H1 (cell line): Measurements from ENCODE around the gene FCGR2B. TPM values are rescaled to one million over a fixed set of nuclear protein-coding genes. Genes with fewer than 3 reads are reported as not detected.

ENCODE experiments used
- CBX8 ChIP-seq: fragments of 300-800, 300-1000 bp; sonication (generic); IDR thresholded peaks from 2 replicates; pipeline ENCODE4 v1.7.1; 2016; ENCODE audit warnings: low read depth, low read length, borderline replicate concordance
- RAD21 ChIP-seq, 2 experiments: IDR thresholded peaks in 1 of 2; conservative IDR thresholded peaks in 1 of 2; 2 replicates each; pipeline ENCODE4 v1.6.1; 2011; ENCODE audit warnings: low read depth in 2 of 2, low read length in 2 of 2, improper control_type of control experiment in 1 of 2, inconsistent platforms in 1 of 2, mild to moderate bottlenecking in 1 of 2, moderate library complexity in 1 of 2
- SUZ12 ChIP-seq: fragments of 200-600 bp; sonication (generic); IDR thresholded peaks from 2 replicates; pipeline ENCODE4 v1.6.1; 2012; ENCODE audit warnings: mild to moderate bottlenecking, inconsistent platforms, low read length, moderate library complexity, mixed read lengths
- polyA plus RNA-seq, 7 experiments: library from polyadenylated mRNA; depleted of rRNA in 3 of 7; stranded (reverse) in 5 of 7; unstranded in 2 of 7; fragments of >200 nt in 5 of 7; fragments of 200-250 nt in 2 of 7; gene quantifications; 1 replicate in 5 of 7; 2 replicates in 1 of 7; 4 replicates in 1 of 7; pipeline versions ENCODE4 v1.2.1 to v1.2.3, GENCODE V29; 2011 to 2013; ENCODE audit warnings: missing spikeins in 2 of 7, mixed read lengths in 2 of 7
- total RNA-seq: library from RNA; stranded (reverse); fragmentation: NEBNext Ultra II Directional; extraction: Animal tissue kit (Norgen Biotek cat#: 25700); gene quantifications from 2 replicates; pipeline ENCODE4 v1.2.1, GENCODE V29; 2021
- TF ChIP-seq, protein P1 (sequence below): fragments of 300-600 bp; sonication (generic); IDR thresholded peaks from 2 replicates; pipeline ENCODE4 v1.7.1; 2012; ENCODE audit warnings: low read length, moderate library complexity, mild to moderate bottlenecking, inconsistent platforms; ENCODE audit not compliant: insufficient replicate concordance
- TF ChIP-seq, protein P2 (sequence below): IDR thresholded peaks from 2 replicates; pipeline ENCODE4 v1.6.1; 2012; ENCODE audit warnings: low read length, inconsistent platforms

FCGR2B gene
- total and polyA plus RNA-seq, 2 of the 8 experiments (the other 6 are each of a cell fraction or from before 2014, with no cell fraction given) = 0.05 TPM; not detected in 1

DNA sequence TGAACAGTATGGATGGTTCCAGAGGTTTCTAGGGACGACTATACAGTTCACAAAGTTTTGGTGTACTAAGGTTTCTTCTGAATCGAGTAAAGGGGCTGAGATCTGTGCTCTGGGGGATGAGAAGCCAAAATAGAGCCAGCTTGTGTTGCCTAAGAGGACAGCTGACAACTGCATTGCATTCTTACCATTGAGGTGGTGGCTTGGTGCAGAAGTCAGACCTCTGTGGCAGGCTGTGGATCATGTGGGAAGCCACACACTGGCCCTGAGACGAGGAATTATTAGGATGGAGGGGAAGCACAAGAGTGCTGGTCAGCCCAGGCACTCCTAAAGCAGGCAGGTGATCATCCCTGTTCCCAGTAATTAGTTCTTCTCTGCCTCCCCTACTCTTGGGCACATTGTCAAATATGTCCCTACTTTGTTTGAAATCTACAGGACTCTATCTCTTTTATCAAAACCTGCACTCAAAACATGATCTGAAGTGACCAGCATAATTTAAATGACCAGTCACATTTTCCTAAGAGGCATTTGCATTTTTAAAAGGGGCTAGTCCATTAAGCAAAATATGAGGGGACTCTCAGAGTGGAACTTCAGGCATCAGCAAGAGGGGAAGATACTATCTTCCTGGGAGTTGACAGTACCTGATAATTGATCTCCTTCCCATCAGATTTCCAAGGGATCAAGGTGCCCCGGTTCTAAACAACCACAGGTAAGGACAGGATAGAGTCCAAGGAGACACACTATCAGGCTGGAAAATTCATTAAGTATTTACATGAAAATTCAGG lies 58.2 kb downstream of the FCGR2B start, which contains the start of gene FCRLB (continued):
- TF ChIP-seq, protein P1, sequence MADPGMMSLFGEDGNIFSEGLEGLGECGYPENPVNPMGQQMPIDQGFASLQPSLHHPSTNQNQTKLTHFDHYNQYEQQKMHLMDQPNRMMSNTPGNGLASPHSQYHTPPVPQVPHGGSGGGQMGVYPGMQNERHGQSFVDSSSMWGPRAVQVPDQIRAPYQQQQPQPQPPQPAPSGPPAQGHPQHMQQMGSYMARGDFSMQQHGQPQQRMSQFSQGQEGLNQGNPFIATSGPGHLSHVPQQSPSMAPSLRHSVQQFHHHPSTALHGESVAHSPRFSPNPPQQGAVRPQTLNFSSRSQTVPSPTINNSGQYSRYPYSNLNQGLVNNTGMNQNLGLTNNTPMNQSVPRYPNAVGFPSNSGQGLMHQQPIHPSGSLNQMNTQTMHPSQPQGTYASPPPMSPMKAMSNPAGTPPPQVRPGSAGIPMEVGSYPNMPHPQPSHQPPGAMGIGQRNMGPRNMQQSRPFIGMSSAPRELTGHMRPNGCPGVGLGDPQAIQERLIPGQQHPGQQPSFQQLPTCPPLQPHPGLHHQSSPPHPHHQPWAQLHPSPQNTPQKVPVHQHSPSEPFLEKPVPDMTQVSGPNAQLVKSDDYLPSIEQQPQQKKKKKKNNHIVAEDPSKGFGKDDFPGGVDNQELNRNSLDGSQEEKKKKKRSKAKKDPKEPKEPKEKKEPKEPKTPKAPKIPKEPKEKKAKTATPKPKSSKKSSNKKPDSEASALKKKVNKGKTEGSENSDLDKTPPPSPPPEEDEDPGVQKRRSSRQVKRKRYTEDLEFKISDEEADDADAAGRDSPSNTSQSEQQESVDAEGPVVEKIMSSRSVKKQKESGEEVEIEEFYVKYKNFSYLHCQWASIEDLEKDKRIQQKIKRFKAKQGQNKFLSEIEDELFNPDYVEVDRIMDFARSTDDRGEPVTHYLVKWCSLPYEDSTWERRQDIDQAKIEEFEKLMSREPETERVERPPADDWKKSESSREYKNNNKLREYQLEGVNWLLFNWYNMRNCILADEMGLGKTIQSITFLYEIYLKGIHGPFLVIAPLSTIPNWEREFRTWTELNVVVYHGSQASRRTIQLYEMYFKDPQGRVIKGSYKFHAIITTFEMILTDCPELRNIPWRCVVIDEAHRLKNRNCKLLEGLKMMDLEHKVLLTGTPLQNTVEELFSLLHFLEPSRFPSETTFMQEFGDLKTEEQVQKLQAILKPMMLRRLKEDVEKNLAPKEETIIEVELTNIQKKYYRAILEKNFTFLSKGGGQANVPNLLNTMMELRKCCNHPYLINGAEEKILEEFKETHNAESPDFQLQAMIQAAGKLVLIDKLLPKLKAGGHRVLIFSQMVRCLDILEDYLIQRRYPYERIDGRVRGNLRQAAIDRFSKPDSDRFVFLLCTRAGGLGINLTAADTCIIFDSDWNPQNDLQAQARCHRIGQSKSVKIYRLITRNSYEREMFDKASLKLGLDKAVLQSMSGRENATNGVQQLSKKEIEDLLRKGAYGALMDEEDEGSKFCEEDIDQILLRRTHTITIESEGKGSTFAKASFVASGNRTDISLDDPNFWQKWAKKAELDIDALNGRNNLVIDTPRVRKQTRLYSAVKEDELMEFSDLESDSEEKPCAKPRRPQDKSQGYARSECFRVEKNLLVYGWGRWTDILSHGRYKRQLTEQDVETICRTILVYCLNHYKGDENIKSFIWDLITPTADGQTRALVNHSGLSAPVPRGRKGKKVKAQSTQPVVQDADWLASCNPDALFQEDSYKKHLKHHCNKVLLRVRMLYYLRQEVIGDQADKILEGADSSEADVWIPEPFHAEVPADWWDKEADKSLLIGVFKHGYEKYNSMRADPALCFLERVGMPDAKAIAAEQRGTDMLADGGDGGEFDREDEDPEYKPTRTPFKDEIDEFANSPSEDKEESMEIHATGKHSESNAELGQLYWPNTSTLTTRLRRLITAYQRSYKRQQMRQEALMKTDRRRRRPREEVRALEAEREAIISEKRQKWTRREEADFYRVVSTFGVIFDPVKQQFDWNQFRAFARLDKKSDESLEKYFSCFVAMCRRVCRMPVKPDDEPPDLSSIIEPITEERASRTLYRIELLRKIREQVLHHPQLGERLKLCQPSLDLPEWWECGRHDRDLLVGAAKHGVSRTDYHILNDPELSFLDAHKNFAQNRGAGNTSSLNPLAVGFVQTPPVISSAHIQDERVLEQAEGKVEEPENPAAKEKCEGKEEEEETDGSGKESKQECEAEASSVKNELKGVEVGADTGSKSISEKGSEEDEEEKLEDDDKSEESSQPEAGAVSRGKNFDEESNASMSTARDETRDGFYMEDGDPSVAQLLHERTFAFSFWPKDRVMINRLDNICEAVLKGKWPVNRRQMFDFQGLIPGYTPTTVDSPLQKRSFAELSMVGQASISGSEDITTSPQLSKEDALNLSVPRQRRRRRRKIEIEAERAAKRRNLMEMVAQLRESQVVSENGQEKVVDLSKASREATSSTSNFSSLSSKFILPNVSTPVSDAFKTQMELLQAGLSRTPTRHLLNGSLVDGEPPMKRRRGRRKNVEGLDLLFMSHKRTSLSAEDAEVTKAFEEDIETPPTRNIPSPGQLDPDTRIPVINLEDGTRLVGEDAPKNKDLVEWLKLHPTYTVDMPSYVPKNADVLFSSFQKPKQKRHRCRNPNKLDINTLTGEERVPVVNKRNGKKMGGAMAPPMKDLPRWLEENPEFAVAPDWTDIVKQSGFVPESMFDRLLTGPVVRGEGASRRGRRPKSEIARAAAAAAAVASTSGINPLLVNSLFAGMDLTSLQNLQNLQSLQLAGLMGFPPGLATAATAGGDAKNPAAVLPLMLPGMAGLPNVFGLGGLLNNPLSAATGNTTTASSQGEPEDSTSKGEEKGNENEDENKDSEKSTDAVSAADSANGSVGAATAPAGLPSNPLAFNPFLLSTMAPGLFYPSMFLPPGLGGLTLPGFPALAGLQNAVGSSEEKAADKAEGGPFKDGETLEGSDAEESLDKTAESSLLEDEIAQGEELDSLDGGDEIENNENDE = no peak
- TF ChIP-seq SUZ12 (no peak), RAD21 (IDR thresholded peaks at IDR 0.05 in 1 of 2, conservative IDR thresholded peaks at IDR 0.05 in 1 of 2; ENCODE audit: low read depth in 2 of 2, low read length in 2 of 2) (no peak), CBX8 (no peak)
- TF ChIP-seq, protein P2, sequence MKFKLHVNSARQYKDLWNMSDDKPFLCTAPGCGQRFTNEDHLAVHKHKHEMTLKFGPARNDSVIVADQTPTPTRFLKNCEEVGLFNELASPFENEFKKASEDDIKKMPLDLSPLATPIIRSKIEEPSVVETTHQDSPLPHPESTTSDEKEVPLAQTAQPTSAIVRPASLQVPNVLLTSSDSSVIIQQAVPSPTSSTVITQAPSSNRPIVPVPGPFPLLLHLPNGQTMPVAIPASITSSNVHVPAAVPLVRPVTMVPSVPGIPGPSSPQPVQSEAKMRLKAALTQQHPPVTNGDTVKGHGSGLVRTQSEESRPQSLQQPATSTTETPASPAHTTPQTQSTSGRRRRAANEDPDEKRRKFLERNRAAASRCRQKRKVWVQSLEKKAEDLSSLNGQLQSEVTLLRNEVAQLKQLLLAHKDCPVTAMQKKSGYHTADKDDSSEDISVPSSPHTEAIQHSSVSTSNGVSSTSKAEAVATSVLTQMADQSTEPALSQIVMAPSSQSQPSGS = no peak
